ENCODE measurements around the gene GALK1. TPM values are rescaled to one million over a fixed set of nuclear protein-coding genes. Genes with fewer than 3 reads are reported as not detected.
A peak's percentile ranks its signal among the peaks of the same experiment; 100 is the strongest.
"Not testable (repeated sequence)": the region's sequence is repeated elsewhere in the genome, so short reads cannot be mapped to it uniquely, and the experiment has no call there.

Gene GALK1
- 10 to 100 TPM; 50.4 to 53.0 TPM for total RNA-seq

- Mint-ChIP-seq H3K36me3 (peaks cover 2% of the 10 kb centered on the region), H3K27ac (peak within 1 kb of the TSS; percentile 77), H3K27me3 (peaks cover 3% of the 10 kb centered on the region), H3K4me1 (peaks cover 8% of the 10 kb centered on the region), H3K4me3 (peak within 1 kb of the TSS; percentile 87), H3K9me3 (no peaks in the 10 kb centered on the region)
- POLR2A ChIA-PET: interaction anchor here (0.6 to 7.3 kb wide), 10 partner anchors 11 to 113 kb away, joined by 3 to 129 read pairs (median 6); partner anchors contain the start of genes UNK and WBP2
- peak; percentile 83 for DNase-seq
- peak; percentile 97 for ATAC-seq (ENCODE audit: low read depth)
Measured at GRCh38 chr17:75764711-75765421, at the start of gene GALK1. Gene GALK1, minus strand, starts transcription at chr17:75765192. Its CDS starts 56 bp downstream, at chr17:75765136.

GRCh38 chr17:75814021-75814395, 49.0 kb upstream of the GALK1 start:
- no peak for DNase-seq
- ATAC-seq (ENCODE audit: low read depth): no peak
- no peaks in the 10 kb centered on the region for H3K9me3 Mint-ChIP-seq
- no peak overlapping the region for H3K4me3 Mint-ChIP-seq
- H3K4me1 Mint-ChIP-seq: no peaks in the 10 kb centered on the region
- H3K36me3 Mint-ChIP-seq: peaks cover 4% of the 10 kb centered on the region
- no peaks in the 10 kb centered on the region for H3K27me3 Mint-ChIP-seq
- no peak overlapping the region for H3K27ac Mint-ChIP-seq
- POLR2A ChIA-PET: interaction anchor here (1.2 kb wide), 1 partner anchor 15 kb away, joined by 3 read pairs; no protein-coding TSS in a partner anchor

GRCh38 chr17:75813081-75814020, 48.4 kb upstream of the GALK1 start:
- Mint-ChIP-seq H3K27me3 (no peaks in the 10 kb centered on the region), H3K4me3 (no peak overlapping the region), H3K27ac (no peak overlapping the region), H3K9me3 (no peaks in the 10 kb centered on the region), H3K36me3 (peaks cover 2% of the 10 kb centered on the region), H3K4me1 (no peaks in the 10 kb centered on the region)
- ATAC-seq (ENCODE audit: low read depth): no peak
- POLR2A ChIA-PET: interaction anchor here (1.2 kb wide), 1 partner anchor 14 kb away, joined by 3 read pairs; no protein-coding TSS in a partner anchor
- DNase-seq: no peak

DNA sequence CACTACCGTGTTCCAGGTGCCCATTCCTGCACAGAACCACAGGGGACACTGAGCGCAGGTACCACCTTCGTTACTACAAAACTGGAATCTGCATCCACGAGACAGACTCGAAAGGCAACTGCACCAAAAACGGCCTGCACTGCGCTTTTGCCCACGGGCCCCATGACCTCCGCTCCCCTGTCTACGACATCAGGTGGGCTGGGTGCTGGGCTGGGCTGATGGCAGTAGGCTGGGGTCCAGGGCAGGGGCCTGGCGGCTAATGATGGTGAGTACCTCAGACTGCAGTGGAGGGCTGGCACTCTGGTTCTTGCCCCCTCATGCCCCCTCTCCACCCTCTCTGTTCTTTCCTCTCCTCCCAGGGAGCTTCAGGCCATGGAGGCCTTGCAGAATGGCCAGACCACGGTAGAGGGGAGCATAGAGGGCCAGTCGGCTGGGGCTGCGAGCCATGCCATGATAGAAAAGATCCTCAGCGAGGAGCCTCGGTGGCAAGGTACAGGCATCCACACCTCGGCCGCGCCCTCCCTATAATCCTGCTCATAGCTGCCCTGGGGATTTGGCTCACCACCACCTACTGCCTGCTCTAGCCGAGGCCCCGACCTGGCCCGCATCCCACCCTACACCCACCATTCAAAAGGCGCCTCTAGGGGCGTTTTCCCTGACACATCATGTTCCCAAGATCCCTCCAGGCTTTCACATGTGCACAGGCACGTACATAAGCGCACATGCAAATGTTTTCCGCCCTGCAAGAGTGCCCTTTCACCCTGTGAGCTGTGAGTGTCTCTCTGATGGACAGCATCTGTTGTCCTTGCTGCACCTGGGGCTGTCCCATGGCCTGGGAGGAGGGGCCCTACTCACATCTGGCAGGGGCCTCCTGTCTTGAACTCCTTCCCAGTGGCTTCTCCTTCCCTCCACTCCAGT, 47.4 kb upstream of the GALK1 start:
- no peaks in the 10 kb centered on the region for H3K9me3 Mint-ChIP-seq
- peaks cover 2% of the 10 kb centered on the region for H3K36me3 Mint-ChIP-seq
- H3K27me3 Mint-ChIP-seq: no peaks in the 10 kb centered on the region
- no peak for ATAC-seq (ENCODE audit: low read depth)
- no peak overlapping the region for H3K27ac Mint-ChIP-seq
- no peak for DNase-seq
- no peak overlapping the region for H3K4me3 Mint-ChIP-seq
- no peaks in the 10 kb centered on the region for H3K4me1 Mint-ChIP-seq
- POLR2A ChIA-PET: interaction anchor here (1.2 kb wide), 1 partner anchor 13 kb away, joined by 3 read pairs; no protein-coding TSS in a partner anchor

- peaks cover 2% of the 10 kb centered on the region for H3K36me3 Mint-ChIP-seq
Measured at GRCh38 chr17:75811174-75811573, 46.2 kb upstream of the GALK1 start.

GRCh38 chr17:75810756-75811155, 45.8 kb upstream of the GALK1 start:
- ATAC-seq (ENCODE audit: low read depth); H3K27me3 Mint-ChIP-seq; DNase-seq; POLR2A ChIA-PET; H3K27ac Mint-ChIP-seq; H3K4me3 Mint-ChIP-seq; H3K36me3 Mint-ChIP-seq; H3K4me1 Mint-ChIP-seq; H3K9me3 Mint-ChIP-seq: not testable (repeated sequence)

More at GRCh38 chr17:75811174-75811573, 46.2 kb upstream of the GALK1 start:
- H3K4me1 Mint-ChIP-seq: no peaks in the 10 kb centered on the region
- POLR2A ChIA-PET: no interaction called here
- ATAC-seq (ENCODE audit: low read depth) (no peak), DNase-seq (no peak)
- no peak overlapping the region for H3K27ac Mint-ChIP-seq
- H3K27me3 Mint-ChIP-seq: no peaks in the 10 kb centered on the region
- no peaks in the 10 kb centered on the region for H3K9me3 Mint-ChIP-seq
- H3K4me3 Mint-ChIP-seq: no peak overlapping the region

DNA sequence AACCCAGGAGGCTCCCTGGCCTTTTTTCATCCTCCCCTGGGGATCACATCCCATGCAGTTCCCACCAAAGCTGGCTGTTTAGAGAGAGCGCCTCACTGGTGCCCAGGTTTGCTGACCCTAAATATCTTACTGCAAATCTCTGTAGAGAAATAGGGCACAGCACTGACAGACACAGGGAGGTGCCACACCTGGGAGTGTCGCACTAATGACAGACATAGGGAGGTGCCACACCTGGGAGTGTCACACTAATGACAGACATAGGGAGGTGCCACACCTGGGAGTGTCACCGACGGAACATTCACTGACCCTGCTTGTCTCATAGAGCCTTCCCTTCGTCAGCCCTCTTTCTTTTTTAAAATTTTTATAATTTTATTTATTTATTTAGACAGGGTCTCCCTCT, 45.2 kb upstream of the GALK1 start:
- H3K4me1 Mint-ChIP-seq: no peaks in the 10 kb centered on the region
- POLR2A ChIA-PET: no interaction called here
- H3K27me3 Mint-ChIP-seq: no peaks in the 10 kb centered on the region
- ATAC-seq (ENCODE audit: low read depth) (no peak), DNase-seq (no peak)
- H3K4me3 Mint-ChIP-seq: no peak overlapping the region
- no peak overlapping the region for H3K27ac Mint-ChIP-seq
- peaks cover 4% of the 10 kb centered on the region for H3K36me3 Mint-ChIP-seq
- no peaks in the 10 kb centered on the region for H3K9me3 Mint-ChIP-seq

- no peaks in the 10 kb centered on the region for H3K9me3 Mint-ChIP-seq
- peaks cover 4% of the 10 kb centered on the region for H3K36me3 Mint-ChIP-seq
- H3K27me3 Mint-ChIP-seq: no peaks in the 10 kb centered on the region
- POLR2A ChIA-PET: no interaction called here
- ATAC-seq (ENCODE audit: low read depth): no peak
- H3K4me1 Mint-ChIP-seq: no peaks in the 10 kb centered on the region
- DNase-seq: no peak
- no peak overlapping the region for H3K4me3 Mint-ChIP-seq
- H3K27ac Mint-ChIP-seq: no peak overlapping the region
Measured at GRCh38 chr17:75809631-75810111, 44.7 kb upstream of the GALK1 start.

GRCh38 chr17:75808905-75809621, 44.1 kb upstream of the GALK1 start:
- POLR2A ChIA-PET: interaction anchor here (1.1 to 1.3 kb wide), 2 partner anchors 24 to 29 kb away, joined by 3 to 4 read pairs; no protein-coding TSS in a partner anchor
- Mint-ChIP-seq H3K27me3 (no peaks in the 10 kb centered on the region), H3K4me3 (no peak overlapping the region), H3K9me3 (no peaks in the 10 kb centered on the region), H3K4me1 (peaks cover 1% of the 10 kb centered on the region), H3K27ac (no peak overlapping the region), H3K36me3 (peaks cover 4% of the 10 kb centered on the region)
- ATAC-seq (ENCODE audit: low read depth) (no peak), DNase-seq (no peak)

- no peak overlapping the region for H3K27ac Mint-ChIP-seq
- no peaks in the 10 kb centered on the region for H3K9me3 Mint-ChIP-seq
- no peak overlapping the region for H3K4me3 Mint-ChIP-seq
- H3K4me1 Mint-ChIP-seq: peaks cover 5% of the 10 kb centered on the region
- POLR2A ChIA-PET: interaction anchor here (1.1 to 1.3 kb wide), 2 partner anchors 24 to 28 kb away, joined by 3 to 4 read pairs; no protein-coding TSS in a partner anchor
- H3K36me3 Mint-ChIP-seq: peaks cover 3% of the 10 kb centered on the region
- no peaks in the 10 kb centered on the region for H3K27me3 Mint-ChIP-seq
- DNase-seq (no peak), ATAC-seq (ENCODE audit: low read depth) (no peak)
Measured at GRCh38 chr17:75808549-75808904, 43.5 kb upstream of the GALK1 start.

- POLR2A ChIA-PET: interaction anchor here (0.8 to 1.3 kb wide), 4 partner anchors 15 to 28 kb away, joined by 3 to 5 read pairs (median 4); partner anchors contain the start of gene UNK
Measured at GRCh38 chr17:75807861-75808260, 42.9 kb upstream of the GALK1 start.

More at GRCh38 chr17:75807861-75808260, 42.9 kb upstream of the GALK1 start:
- Mint-ChIP-seq H3K4me3 (no peak overlapping the region), H3K9me3 (no peaks in the 10 kb centered on the region), H3K4me1 (peaks cover 6% of the 10 kb centered on the region), H3K36me3 (peaks cover 3% of the 10 kb centered on the region), H3K27me3 (no peaks in the 10 kb centered on the region), H3K27ac (no peak overlapping the region)
- ATAC-seq (ENCODE audit: low read depth): no peak
- DNase-seq: no peak

Measured in activated naive CD8-positive, alpha-beta T cell treated with anti-CD3 and anti-CD28 coated beads, Interleukin-2, amount 10 ng/mL, durations not matched to agents 7 days and 5 days (primary cell).